Activated T-cell treated with anti-CD3 and anti-CD28 coated beads, Interleukin-2, amount 50 U/mL, for 24 hours (primary cell): ENCODE measurements around the gene ZYX.

Experiments
- DNase-seq: peaks from one replicate; pipeline ENCODE4 v3.0.0-alpha.2; 2020
- H3K27ac Mint-ChIP-seq: 2 replicates; pipeline ENCODE4 v1.8.0; 2020; ENCODE audit warnings: mild to moderate bottlenecking, mixed read lengths
- H3K27me3 Mint-ChIP-seq: 2 replicates; pipeline ENCODE4 v1.8.0; 2020; ENCODE audit warnings: mixed read lengths
- H3K36me3 Mint-ChIP-seq: 2 replicates; pipeline ENCODE4 v1.8.0; 2020; ENCODE audit warnings: low read depth, mixed read lengths
- H3K4me1 Mint-ChIP-seq: 2 replicates; pipeline ENCODE4 v1.8.0; 2020; ENCODE audit warnings: low read depth, mixed read lengths
- H3K4me3 Mint-ChIP-seq: 2 replicates; pipeline ENCODE4 v1.8.0; 2020; ENCODE audit warnings: mild to moderate bottlenecking, moderate library complexity, mixed read lengths
- H3K9me3 Mint-ChIP-seq: 2 replicates; pipeline ENCODE4 v1.8.0; 2020; ENCODE audit warnings: mixed read lengths

Gene ZYX

GRCh38 chr7:143356414-143357050 lies 24.6 kb upstream of the ZYX start:
- Mint-ChIP-seq H3K27ac (no peak overlapping the region), H3K36me3 (no peaks in the 10 kb centered on the region), H3K4me1 (peaks cover 1% of the 10 kb centered on the region), H3K9me3 (no peaks in the 10 kb centered on the region), H3K4me3 (no peak overlapping the region), H3K27me3 (peaks cover 7% of the 10 kb centered on the region)
- no peak for DNase-seq

GRCh38 chr7:143358626-143359025 lies 22.5 kb upstream of the ZYX start:
- no peak overlapping the region for H3K4me3 Mint-ChIP-seq
- peaks cover 8% of the 10 kb centered on the region for H3K4me1 Mint-ChIP-seq
- no peaks in the 10 kb centered on the region for H3K36me3 Mint-ChIP-seq
- no peaks in the 10 kb centered on the region for H3K9me3 Mint-ChIP-seq
- no peak overlapping the region for H3K27ac Mint-ChIP-seq
- DNase-seq = no peak
- H3K27me3 Mint-ChIP-seq = peaks cover 17% of the 10 kb centered on the region

DNA sequence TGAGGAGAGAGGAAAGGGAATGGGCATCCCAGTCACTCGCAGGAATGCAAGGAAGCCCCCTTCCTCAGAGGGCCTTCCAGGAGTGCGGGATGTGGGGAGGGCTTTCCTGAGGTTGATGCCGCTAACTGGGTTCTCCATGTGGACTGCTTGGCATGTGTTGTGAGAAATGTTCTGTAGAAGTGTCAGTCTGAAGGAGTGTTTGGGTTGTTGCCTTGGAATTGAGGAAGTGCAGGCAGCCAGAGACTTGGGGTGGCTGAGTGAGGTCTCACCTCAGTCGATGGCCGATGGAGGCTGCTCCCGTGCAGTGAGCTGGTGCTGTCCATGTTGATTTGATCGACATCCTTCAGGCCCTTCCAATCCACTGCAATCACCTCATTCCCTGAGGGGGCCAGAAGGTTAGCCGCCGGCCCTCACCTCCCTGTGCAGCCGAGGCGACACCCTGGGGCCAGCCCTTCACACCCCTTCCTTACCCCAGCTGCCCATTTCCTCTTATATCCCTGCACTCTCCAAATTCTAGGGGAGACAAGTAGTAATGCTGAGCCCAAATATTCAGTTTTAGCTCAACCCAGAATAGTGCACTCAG lies 21.3 kb upstream of the ZYX start:
- no peak overlapping the region for H3K27ac Mint-ChIP-seq
- H3K9me3 Mint-ChIP-seq = no peaks in the 10 kb centered on the region
- H3K36me3 Mint-ChIP-seq = no peaks in the 10 kb centered on the region
- no peak overlapping the region for H3K4me3 Mint-ChIP-seq
- H3K27me3 Mint-ChIP-seq = peaks cover 29% of the 10 kb centered on the region
- peaks cover 8% of the 10 kb centered on the region for H3K4me1 Mint-ChIP-seq
- DNase-seq = no peak

DNA sequence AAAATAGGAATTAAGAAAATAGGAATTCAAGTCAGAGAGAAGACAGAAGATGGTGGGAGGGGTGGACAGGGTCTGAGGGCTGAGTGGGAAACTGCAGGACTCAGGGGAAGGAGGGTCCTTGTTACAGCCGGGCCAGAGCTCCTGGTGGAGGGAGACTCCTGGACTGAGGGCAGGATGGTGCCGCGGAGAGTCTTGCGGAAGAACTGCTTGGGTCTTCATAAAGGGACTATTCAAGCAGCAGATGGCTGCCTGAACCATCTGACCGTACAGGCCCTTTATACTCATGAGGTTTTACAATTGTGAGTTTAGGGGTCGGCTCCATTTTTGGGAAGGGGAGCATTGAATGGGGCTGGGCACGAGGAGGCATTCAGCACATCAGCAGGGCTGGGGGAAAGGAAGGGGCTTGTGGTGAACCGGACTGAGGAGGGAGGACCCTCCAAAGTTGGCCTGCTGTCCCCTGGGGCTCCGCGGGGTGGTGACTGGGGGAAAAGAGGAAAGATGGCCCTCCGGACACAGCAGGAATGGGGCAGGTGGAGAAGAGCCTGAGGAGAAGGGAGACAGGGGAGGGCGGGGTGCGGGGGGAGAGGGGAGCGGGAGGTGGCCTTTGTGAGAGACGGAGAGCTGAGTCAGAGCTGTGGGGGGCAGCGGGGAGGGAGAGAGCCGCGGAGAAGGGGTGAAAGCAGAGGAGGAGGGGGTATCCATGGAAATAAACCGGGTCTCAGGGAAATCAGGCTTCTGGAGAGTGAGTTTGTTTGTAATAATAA lies 20.2 kb upstream of the ZYX start:
- no peak for DNase-seq
- Mint-ChIP-seq H3K27ac (no peak overlapping the region), H3K4me3 (peak overlapping the region; percentile 57), H3K36me3 (no peaks in the 10 kb centered on the region), H3K9me3 (no peaks in the 10 kb centered on the region), H3K4me1 (peaks cover 8% of the 10 kb centered on the region), H3K27me3 (peaks cover 37% of the 10 kb centered on the region)

DNA sequence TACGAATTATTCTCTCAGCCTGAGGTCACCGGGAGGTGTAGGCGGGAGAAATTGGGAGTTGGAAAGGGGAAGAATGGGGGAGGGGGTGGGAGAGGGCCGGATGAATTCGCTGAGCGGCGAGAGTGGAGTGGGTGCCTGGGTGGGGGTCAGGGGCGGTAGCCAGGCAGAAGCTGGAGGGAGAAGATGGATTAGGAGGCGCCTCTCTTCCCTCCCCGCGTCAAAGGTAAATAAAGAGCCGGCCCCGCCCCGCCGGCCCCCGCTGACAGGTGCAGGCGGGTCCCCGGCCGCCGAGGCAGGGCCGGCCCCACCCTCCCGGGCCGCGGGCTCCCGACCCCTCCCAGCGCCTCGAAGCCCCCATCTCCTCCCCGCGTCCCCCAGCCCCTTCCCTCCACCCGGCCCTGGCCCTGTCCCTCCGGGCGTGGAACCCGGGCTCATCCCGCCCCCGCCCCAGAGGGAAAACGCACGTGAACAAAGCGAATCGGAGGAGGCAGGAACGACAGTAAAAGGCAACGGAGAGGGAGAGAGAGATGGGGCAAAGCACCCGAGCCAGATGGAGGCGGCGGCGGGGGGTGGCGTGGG lies 19.5 kb upstream of the ZYX start:
- no peak overlapping the region for H3K27ac Mint-ChIP-seq
- DNase-seq = no peak

DNA sequence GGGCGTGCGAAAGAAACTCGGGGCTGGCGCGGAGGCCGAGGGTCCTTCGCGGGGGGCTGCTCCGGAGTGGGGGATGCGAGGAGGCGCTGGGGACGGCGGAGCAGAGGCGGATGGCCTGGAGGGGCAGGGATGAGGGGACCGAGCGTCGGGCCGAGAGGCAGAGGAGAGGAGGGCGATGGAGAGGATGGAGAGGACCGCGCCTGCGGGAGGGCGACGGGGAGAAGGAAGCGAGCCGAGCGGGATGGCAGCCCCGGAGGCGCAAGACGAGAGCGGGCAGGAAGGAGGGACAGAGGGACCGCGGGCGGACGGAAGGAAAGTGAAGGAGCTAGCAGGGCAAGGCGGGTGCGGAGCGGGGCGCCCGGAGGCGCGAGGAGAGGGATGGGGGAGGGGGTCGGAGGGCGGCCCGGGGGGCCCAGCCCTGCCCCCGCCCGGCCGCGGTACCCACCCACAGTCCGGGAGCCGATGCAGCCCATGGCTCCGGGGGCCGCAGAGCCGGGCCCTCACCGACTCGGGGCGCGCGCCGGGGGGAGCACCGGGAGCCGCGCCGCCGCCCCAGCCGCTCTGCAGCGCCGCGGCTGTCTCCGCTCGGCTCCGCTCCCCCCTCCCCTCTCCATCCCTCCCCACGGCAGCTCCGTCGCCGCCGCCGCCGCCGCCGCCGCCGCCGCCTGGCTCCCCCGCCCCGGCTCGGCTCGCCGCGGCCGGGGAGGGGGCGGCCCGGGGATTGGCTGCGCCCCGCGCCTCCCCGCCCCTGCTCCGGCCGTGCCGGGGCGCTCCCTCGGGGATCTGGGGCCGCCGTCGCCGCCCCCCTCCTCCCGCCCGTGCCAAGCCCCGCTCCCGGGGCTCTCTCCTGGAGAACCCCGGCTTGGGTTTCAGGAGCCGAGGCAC lies 18.8 kb upstream of the ZYX start, which contains the start of gene FAM131B:
Gene FAM131B, minus strand, starts transcription at position 583 of the 885 bp plus-strand sequence. Its CDS starts 110 bp downstream, at position 473.
- no peaks in the 10 kb centered on the region for H3K9me3 Mint-ChIP-seq
- peak within 1 kb of the TSS; percentile 81 for H3K4me3 Mint-ChIP-seq
- no peaks in the 10 kb centered on the region for H3K36me3 Mint-ChIP-seq
- peak; percentile 62 for DNase-seq
- H3K4me1 Mint-ChIP-seq = peaks cover 8% of the 10 kb centered on the region
- H3K27ac Mint-ChIP-seq = peak within 1 kb of the TSS; percentile 28
- H3K27me3 Mint-ChIP-seq = peaks cover 41% of the 10 kb centered on the region

More for the DNA sequence above, 19.5 kb upstream of the ZYX start:
- H3K9me3 Mint-ChIP-seq = no peaks in the 10 kb centered on the region
- peaks cover 8% of the 10 kb centered on the region for H3K4me1 Mint-ChIP-seq
- peak overlapping the region; percentile 81 for H3K4me3 Mint-ChIP-seq
- peaks cover 41% of the 10 kb centered on the region for H3K27me3 Mint-ChIP-seq
- H3K36me3 Mint-ChIP-seq = no peaks in the 10 kb centered on the region

- H3K9me3 Mint-ChIP-seq = no peaks in the 10 kb centered on the region
- H3K36me3 Mint-ChIP-seq = no peaks in the 10 kb centered on the region
- peaks cover 41% of the 10 kb centered on the region for H3K27me3 Mint-ChIP-seq
- H3K4me1 Mint-ChIP-seq = peaks cover 8% of the 10 kb centered on the region
- DNase-seq = no peak
- no peak overlapping the region for H3K27ac Mint-ChIP-seq
- peak overlapping the region; percentile 57 for H3K4me3 Mint-ChIP-seq
Measured at GRCh38 chr7:143363016-143363937, 17.9 kb upstream of the ZYX start.

- DNase-seq = peak; percentile 20
- no peaks in the 10 kb centered on the region for H3K36me3 Mint-ChIP-seq
- H3K27me3 Mint-ChIP-seq = peaks cover 30% of the 10 kb centered on the region
Measured at GRCh38 chr7:143367972-143368371, 13.2 kb upstream of the ZYX start.

GRCh38 chr7:143368387-143368786 lies 12.8 kb upstream of the ZYX start:
- H3K9me3 Mint-ChIP-seq = no peaks in the 10 kb centered on the region
- peak; percentile 14 for DNase-seq
- H3K27me3 Mint-ChIP-seq = peaks cover 26% of the 10 kb centered on the region
- H3K27ac Mint-ChIP-seq = no peak overlapping the region
- H3K4me1 Mint-ChIP-seq = peaks cover 17% of the 10 kb centered on the region
- no peak overlapping the region for H3K4me3 Mint-ChIP-seq
- H3K36me3 Mint-ChIP-seq = no peaks in the 10 kb centered on the region

More at GRCh38 chr7:143367972-143368371, 13.2 kb upstream of the ZYX start:
- Mint-ChIP-seq H3K4me3 (no peak overlapping the region), H3K27ac (no peak overlapping the region), H3K9me3 (no peaks in the 10 kb centered on the region), H3K4me1 (peaks cover 18% of the 10 kb centered on the region)

DNA sequence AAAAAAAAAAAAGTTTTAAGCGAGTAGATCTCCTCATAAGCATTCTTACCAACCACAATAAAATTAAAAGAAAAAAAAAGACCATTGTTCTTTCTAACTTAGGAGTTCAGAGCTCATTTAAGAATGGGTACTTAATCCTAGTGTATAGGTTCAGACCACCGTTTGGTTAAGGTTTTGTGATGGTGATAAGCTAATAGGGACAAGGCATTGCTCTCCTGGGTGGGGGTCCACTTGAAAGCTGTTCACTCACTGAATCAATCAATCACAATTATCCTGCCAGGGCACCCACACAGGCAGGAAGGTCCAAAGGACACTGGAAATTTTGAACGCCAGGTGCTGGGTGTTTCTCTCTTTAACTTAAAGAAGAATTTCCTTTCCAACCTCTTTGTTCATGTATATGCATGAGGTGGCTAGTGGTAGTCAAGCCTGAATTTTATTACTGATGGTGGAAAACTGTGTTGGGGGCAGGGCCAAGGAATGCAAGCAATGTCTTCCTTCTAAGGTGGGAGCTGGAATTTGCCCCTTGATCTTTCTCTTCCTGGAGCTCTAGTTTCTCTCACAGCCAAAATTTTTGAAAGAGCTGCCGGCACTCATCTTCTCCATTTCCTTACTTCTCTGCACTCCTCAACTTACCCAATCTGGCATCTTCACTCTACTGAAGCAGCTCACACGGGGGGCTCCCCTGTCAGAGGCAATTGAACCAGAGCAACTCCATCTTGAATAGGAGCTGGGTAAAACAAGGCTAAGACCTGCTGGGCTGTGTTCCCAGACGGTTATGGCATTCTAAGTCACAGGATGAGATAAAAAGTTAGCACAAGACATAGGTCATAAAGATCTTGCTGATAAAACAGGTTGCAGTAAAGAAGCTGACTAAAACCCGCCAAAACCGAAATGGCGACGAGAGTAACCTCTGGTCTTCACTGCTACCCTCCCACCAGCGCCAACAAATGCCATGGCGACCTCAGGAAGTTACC lies 11.2 kb upstream of the ZYX start:
- H3K36me3 Mint-ChIP-seq = no peaks in the 10 kb centered on the region
- H3K4me1 Mint-ChIP-seq = peaks cover 29% of the 10 kb centered on the region
- no peaks in the 10 kb centered on the region for H3K9me3 Mint-ChIP-seq
- H3K27me3 Mint-ChIP-seq = peaks cover 10% of the 10 kb centered on the region
- DNase-seq = no peak
- no peak overlapping the region for H3K4me3 Mint-ChIP-seq
- no peak overlapping the region for H3K27ac Mint-ChIP-seq

DNA sequence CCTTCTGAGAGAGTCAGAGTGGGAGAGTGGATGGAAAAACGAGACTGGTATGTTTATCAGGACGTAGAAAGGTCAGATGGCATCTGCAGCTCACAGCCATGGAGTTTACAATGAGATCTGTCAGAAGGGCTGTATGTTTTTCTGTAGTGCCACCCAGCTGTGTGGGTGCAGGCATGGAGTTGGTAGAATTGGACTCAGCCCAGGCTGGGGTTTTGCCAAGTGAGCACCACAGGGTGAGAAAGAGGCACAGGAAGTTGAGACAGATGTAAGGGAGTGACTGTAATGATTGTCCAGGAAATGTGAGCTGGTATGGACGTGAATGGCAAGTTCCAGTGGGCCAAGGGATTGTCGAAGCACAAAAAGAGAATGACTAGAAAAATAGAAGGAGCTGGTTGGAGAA lies 9.1 kb upstream of the ZYX start:
- peak; percentile 58 for DNase-seq
- Mint-ChIP-seq H3K4me1 (peaks cover 48% of the 10 kb centered on the region), H3K36me3 (no peaks in the 10 kb centered on the region), H3K9me3 (no peaks in the 10 kb centered on the region), H3K27me3 (no peaks in the 10 kb centered on the region), H3K27ac (peak overlapping the region; percentile 45), H3K4me3 (no peak overlapping the region)

DNA sequence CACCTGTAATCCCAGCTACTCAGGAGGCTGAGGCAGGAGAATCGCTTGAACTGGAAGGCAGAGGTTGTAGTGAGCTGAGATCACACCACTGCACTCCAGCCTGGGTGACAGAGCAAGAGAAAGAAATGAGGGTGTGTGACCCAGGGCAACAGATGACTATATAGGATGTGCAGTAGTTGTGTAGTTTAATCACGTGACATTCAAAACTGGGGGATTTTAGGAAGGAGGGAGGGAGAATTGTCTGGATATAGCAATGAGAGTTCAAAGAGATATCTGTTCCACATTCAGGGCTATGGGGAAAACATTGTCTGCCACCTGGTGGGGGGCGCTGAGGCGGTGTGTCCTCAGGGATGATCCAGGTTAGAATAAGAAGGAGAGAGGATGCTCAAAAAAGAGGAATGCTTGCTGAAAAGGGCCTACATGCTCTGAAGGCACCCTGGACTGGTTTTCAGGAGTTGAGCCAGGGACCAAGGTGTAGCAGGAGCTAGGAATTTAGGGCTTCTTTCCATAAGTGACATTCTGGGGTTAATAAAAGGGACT lies 7.8 kb upstream of the ZYX start:
- H3K4me1 Mint-ChIP-seq = peaks cover 56% of the 10 kb centered on the region
- no peaks in the 10 kb centered on the region for H3K9me3 Mint-ChIP-seq
- no peak overlapping the region for H3K4me3 Mint-ChIP-seq
- no peaks in the 10 kb centered on the region for H3K36me3 Mint-ChIP-seq
- H3K27me3 Mint-ChIP-seq = no peaks in the 10 kb centered on the region
- H3K27ac Mint-ChIP-seq = peak overlapping the region; percentile 42
- DNase-seq = no peak
